IgD-negative memory B cell (primary cell): Measurements from ENCODE around the gene RFC3. TPM values are rescaled to one million over a fixed set of nuclear protein-coding genes. Genes with fewer than 3 reads are reported as not detected.

Experiments
- H3K27ac Mint-ChIP-seq, 3 donors: one replicate each; pipeline ENCODE4 v1.8.0; 2020 to 2022; ENCODE audit warnings: mild to moderate bottlenecking in 3 of 3, mixed read lengths in 3 of 3, moderate library complexity in 1 of 3
- H3K27me3 Mint-ChIP-seq: one replicate; pipeline ENCODE4 v1.8.0; 2021; ENCODE audit warnings: mixed read lengths
- H3K36me3 Mint-ChIP-seq: one replicate; pipeline ENCODE4 v1.8.0; 2020; ENCODE audit warnings: mild to moderate bottlenecking, mixed read lengths
- H3K4me1 Mint-ChIP-seq, 3 donors: one replicate each; pipeline ENCODE4 v1.8.0; 2020 to 2022; ENCODE audit warnings: mixed read lengths in 3 of 3, mild to moderate bottlenecking in 1 of 3
- H3K4me3 Mint-ChIP-seq, 4 donors: one replicate each; pipeline ENCODE4 v1.8.0; 2020 to 2022; ENCODE audit warnings: mild to moderate bottlenecking in 4 of 4, mixed read lengths in 4 of 4, moderate library complexity in 3 of 4
- H3K9me3 Mint-ChIP-seq, 3 donors: one replicate each; pipeline ENCODE4 v1.8.0; 2020 to 2021; ENCODE audit warnings: mixed read lengths in 3 of 3, mild to moderate bottlenecking in 1 of 3
- polyA plus RNA-seq: library from polyadenylated mRNA; unstranded; fragments of 300-500 nt; fragmentation: Illumina TruSeq; gene quantifications from one replicate; pipeline ENCODE4 v1.2.3, GENCODE V29; 2021

Gene RFC3
- polyA plus RNA-seq, 1 donor from 2014 or later = 6.7 TPM

DNA sequence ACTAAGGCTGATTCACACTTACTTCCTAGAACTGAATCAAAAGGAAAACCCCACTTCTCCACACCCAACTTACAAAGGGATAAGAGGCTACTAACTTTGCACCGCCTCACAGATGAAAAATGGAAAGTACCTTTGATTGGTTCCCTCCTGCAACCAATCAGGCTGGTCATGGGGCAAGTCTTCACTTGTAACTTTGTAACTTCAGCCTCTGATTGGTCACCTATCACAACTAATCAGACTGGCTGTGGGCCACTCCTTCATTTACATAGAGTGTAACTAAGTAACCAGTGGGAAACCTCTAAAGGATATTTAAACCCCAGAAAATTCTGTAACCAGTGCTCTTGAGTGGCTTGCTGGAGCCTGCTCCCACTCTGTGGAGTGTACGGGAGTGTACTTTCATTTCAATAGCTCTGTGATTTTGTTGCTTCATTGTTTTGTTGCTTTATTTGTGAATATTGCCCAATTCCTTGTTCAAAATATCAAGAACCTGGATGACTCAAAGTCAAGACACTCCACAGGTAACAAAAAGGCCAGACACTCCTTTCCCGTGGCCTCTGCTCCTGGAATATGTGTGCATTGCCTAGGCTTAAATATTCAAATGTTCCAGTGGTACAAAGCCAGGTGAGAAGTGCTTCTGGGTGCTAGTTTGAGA is 50.5 kb downstream of the RFC3 start:
- Mint-ChIP-seq H3K4me1 (peaks cover 5 to 10% (median 10%) of the 10 kb centered on the region in 3 donors), H3K36me3 (peaks cover 7% of the 10 kb centered on the region), H3K4me3 (no peak overlapping the region), H3K9me3 (no peaks in the 10 kb centered on the region), H3K27ac (no peak overlapping the region), H3K27me3 (no peaks in the 10 kb centered on the region)

GRCh38 chr13:33869005-33869404 is 51.1 kb downstream of the RFC3 start:
- Mint-ChIP-seq H3K4me1 (peaks cover 5 to 10% (median 10%) of the 10 kb centered on the region in 3 donors), H3K27ac (no peak overlapping the region), H3K9me3 (no peaks in the 10 kb centered on the region), H3K36me3 (peaks cover 7% of the 10 kb centered on the region), H3K4me3 (no peak overlapping the region), H3K27me3 (no peaks in the 10 kb centered on the region)

GRCh38 chr13:33870046-33870668 is 52.2 kb downstream of the RFC3 start:
- H3K27ac Mint-ChIP-seq = no peak overlapping the region
- H3K4me3 Mint-ChIP-seq = peak overlapping the region in 1 of 4 donors; percentile 7
- H3K4me1 Mint-ChIP-seq = peaks cover 5 to 10% (median 10%) of the 10 kb centered on the region in 3 donors
- no peaks in the 10 kb centered on the region for H3K9me3 Mint-ChIP-seq
- peaks cover 7% of the 10 kb centered on the region for H3K36me3 Mint-ChIP-seq
- no peaks in the 10 kb centered on the region for H3K27me3 Mint-ChIP-seq

- no peak overlapping the region for H3K4me3 Mint-ChIP-seq
- no peaks in the 10 kb centered on the region for H3K27me3 Mint-ChIP-seq
- H3K36me3 Mint-ChIP-seq = peaks cover 7% of the 10 kb centered on the region
- H3K9me3 Mint-ChIP-seq = no peaks in the 10 kb centered on the region
- H3K4me1 Mint-ChIP-seq = peaks cover 0 to under 1% (median under 1%) of the 10 kb centered on the region in 3 donors
- no peak overlapping the region for H3K27ac Mint-ChIP-seq
Observed at GRCh38 chr13:33871207-33872004, 53.5 kb downstream of the RFC3 start.

- Mint-ChIP-seq H3K27me3 (no peaks in the 10 kb centered on the region), H3K9me3 (no peaks in the 10 kb centered on the region), H3K4me1 (no peaks in the 10 kb centered on the region), H3K27ac (no peak overlapping the region), H3K36me3 (peaks cover 7% of the 10 kb centered on the region), H3K4me3 (no peak overlapping the region)
Observed at GRCh38 chr13:33872005-33872351, 54.0 kb downstream of the RFC3 start.

- Mint-ChIP-seq H3K4me1 (no peaks in the 10 kb centered on the region), H3K36me3 (peaks cover 7% of the 10 kb centered on the region), H3K27ac (no peak overlapping the region), H3K9me3 (no peaks in the 10 kb centered on the region), H3K4me3 (no peak overlapping the region), H3K27me3 (no peaks in the 10 kb centered on the region)
Observed at GRCh38 chr13:33873251-33873908, 55.4 kb downstream of the RFC3 start.

DNA sequence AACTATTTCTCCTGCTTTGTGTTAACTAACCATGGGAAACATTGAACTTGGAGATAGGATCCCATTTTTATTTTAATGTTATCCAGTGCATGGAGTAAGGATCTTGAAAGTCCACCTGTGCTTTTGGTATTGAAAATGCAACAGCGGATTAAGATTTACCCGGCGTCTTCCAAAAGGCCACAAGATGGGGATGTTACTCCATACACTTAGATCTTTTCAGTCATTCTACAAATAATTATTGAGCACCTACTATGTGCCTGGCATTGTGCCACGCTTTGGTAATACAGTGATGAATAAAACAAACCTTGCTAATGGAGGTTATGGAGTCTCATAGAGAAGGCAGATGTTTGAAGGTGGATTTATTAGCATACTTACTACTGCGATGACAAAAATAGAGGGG is 56.9 kb downstream of the RFC3 start:
- no peak overlapping the region for H3K4me3 Mint-ChIP-seq

GRCh38 chr13:33875618-33876401 is 57.9 kb downstream of the RFC3 start:
- Mint-ChIP-seq H3K36me3 (peaks cover 3% of the 10 kb centered on the region), H3K27me3 (no peaks in the 10 kb centered on the region), H3K4me1 (no peaks in the 10 kb centered on the region), H3K4me3 (no peak overlapping the region), H3K27ac (no peak overlapping the region), H3K9me3 (no peaks in the 10 kb centered on the region)

More for the DNA sequence above, 56.9 kb downstream of the RFC3 start:
- Mint-ChIP-seq H3K36me3 (peaks cover 4% of the 10 kb centered on the region), H3K9me3 (no peaks in the 10 kb centered on the region), H3K27me3 (no peaks in the 10 kb centered on the region), H3K27ac (no peak overlapping the region), H3K4me1 (no peaks in the 10 kb centered on the region)

DNA sequence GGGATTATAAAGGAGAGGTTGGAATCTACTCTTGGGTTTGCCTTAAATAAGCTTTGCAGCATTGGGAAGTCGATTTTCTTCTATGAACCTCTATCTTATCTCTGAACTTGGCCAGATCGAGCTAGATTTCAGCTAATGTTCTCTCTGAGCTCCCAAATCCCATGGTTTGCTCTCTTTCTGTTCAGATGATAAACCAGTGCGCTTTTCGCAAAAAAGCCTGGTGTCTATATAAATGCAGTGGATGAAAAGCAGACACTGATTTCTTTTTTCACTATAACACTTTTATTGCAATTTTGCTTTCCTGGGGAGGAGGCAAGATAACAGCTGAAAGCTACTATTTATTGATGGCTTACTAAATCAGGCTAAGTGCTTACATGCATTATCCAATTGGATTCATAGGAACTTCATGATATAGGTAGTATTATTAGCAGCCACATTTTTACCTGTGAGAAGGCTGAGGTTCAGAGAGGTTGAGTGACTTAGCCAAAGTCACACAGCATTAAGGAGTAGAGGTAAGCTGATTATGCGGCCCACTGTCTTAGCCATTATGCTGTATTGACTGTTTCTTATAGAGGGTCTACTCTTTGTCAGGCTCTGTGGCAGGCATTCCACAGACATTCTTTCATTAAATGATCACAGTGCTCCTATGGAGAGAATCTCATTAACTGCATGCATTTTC is 58.9 kb downstream of the RFC3 start:
- Mint-ChIP-seq H3K9me3 (peaks cover 0 to 2% (median 0%) of the 10 kb centered on the region in 3 donors), H3K27ac (no peak overlapping the region), H3K36me3 (no peaks in the 10 kb centered on the region), H3K4me3 (no peak overlapping the region), H3K4me1 (no peaks in the 10 kb centered on the region), H3K27me3 (no peaks in the 10 kb centered on the region)

DNA sequence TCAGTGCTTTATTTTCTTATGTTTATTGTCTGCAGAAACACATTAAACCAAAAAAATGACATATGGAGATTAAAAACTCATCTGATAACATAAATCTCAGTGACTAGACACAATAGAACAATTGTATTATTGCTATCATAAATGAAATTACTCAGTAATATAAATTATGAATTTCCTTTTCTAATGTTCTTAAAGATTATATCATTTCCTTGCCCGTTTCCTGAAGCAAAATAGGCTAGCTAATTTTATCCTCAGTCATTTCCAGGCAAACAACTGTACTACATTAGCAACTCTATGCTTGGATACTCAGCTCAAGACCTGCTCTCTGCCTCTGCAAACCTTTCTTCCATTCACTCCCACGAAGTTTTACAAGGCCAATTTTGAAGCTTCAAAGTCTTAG is 61.2 kb downstream of the RFC3 start:
- Mint-ChIP-seq H3K9me3 (peaks cover 0 to 4% (median 2%) of the 10 kb centered on the region in 3 donors), H3K27me3 (no peaks in the 10 kb centered on the region), H3K27ac (no peak overlapping the region), H3K4me1 (no peaks in the 10 kb centered on the region), H3K4me3 (no peak overlapping the region), H3K36me3 (no peaks in the 10 kb centered on the region)

- Mint-ChIP-seq H3K4me3 (no peak overlapping the region), H3K9me3 (peaks cover 0 to 4% (median 2%) of the 10 kb centered on the region in 3 donors), H3K4me1 (no peaks in the 10 kb centered on the region), H3K27me3 (no peaks in the 10 kb centered on the region), H3K27ac (no peak overlapping the region), H3K36me3 (peaks cover 8% of the 10 kb centered on the region)
Observed at GRCh38 chr13:33882804-33883203, 64.9 kb downstream of the RFC3 start.

- Mint-ChIP-seq H3K4me1 (no peaks in the 10 kb centered on the region), H3K4me3 (no peak overlapping the region), H3K27me3 (no peaks in the 10 kb centered on the region), H3K27ac (no peak overlapping the region), H3K9me3 (peaks cover 2 to 4% (median 2%) of the 10 kb centered on the region in 3 donors), H3K36me3 (peaks cover 8% of the 10 kb centered on the region)
Observed at GRCh38 chr13:33884531-33885220, 66.7 kb downstream of the RFC3 start.
